Omental fat pad (tissue), 4 donors: Measurements from ENCODE around the gene RNF217. TPM values are rescaled to one million over a fixed set of nuclear protein-coding genes. Genes with fewer than 3 reads are reported as not detected.

ENCODE experiments used
- ATAC-seq: fragments of 150-250 bp; one replicate; pipeline ENCODE4 v1.9.1; 2016; ENCODE audit warnings: mild to moderate bottlenecking, moderate library complexity; ENCODE audit not compliant: low FRiP score
- DNase-seq: peaks from one replicate; pipeline ENCODE4 v3.0.0-alpha.2; 2019; ENCODE audit warnings: low spot score
- CTCF ChIP-seq, 3 donors: fragments of 450-650 bp; IDR thresholded peaks; one replicate each; pipeline ENCODE4 v1.5.1; 2016 to 2017; ENCODE audit warnings: antibody characterized with exemption in 3 of 3, mild to moderate bottlenecking in 3 of 3, moderate library complexity in 2 of 3
- total RNA-seq, 4 donors: library from RNA; depleted of rRNA; stranded (reverse); fragments of >200 nt; gene quantifications; one replicate each; pipeline ENCODE4 v1.1.0, GENCODE V29; 2016

Gene RNF217
- total RNA-seq, 4 donors from 2014 or later, result 30.7 to 61.1 (median 38.4) TPM

- TF ChIP-seq CTCF (IDR thresholded peaks at IDR 0.05), result no peak
- no peak for DNase-seq
- ATAC-seq, result no peak
Observed at GRCh38 chr6:124955108-124955856, 7.0 kb upstream of the RNF217 start.

GRCh38 chr6:124956018-124956417, 6.2 kb upstream of the RNF217 start:
- ATAC-seq (no peak), DNase-seq (no peak)
- TF ChIP-seq CTCF (IDR thresholded peaks at IDR 0.05), result no peak

GRCh38 chr6:124958149-124958548, 4.1 kb upstream of the RNF217 start:
- DNase-seq (no peak), ATAC-seq (no peak)
- no peak for TF ChIP-seq CTCF (IDR thresholded peaks at IDR 0.05)

- no peak for DNase-seq
- TF ChIP-seq CTCF (IDR thresholded peaks at IDR 0.05), result no peak
- ATAC-seq, result no peak
Observed at GRCh38 chr6:124958759-124959354, 3.4 kb upstream of the RNF217 start.

GRCh38 chr6:124960757-124961463, 1.3 kb upstream of the RNF217 start:
- DNase-seq (no peak), ATAC-seq (no peak)
- no peak for TF ChIP-seq CTCF (IDR thresholded peaks at IDR 0.05)

GRCh38 chr6:124961464-124961776, 817 bp upstream of the RNF217 start:
- ATAC-seq (no peak), DNase-seq (no peak)
- no peak for TF ChIP-seq CTCF (IDR thresholded peaks at IDR 0.05)
